ENCODE results near the gene LAMA4. TPM values are rescaled to one million over a fixed set of nuclear protein-coding genes. Genes with fewer than 3 reads are reported as not detected.
"Not testable (repeated sequence)": the region's sequence is repeated elsewhere in the genome, so short reads cannot be mapped to it uniquely, and the experiment has no call there.

LAMA4 gene
- total and polyA plus RNA-seq, 4 donors: 2.1 to 6.0 (median 3.5) TPM

DNA sequence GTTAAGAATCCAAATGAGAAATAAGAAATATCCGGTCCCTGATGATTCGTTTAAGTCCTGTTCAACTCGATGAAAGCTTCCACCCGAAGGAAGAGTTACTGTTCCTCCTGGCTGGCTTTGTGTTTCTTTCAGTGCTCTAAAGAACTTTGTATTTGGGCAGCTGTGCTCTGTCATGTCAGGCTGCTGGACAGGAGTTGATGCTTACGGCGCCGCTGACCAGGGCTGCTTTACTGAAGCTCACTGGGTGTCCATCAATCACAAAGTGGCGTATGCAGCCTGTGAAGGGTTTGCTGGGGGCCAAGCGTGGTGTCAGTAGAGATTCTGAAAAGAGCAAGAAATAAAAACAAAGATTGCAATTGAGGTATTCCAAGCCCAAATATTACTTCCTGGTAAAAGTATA is 145.1 kb downstream of the LAMA4 start:
- peaks cover 0 to 6% (median 1%) of the 10 kb centered on the region in 4 donors for H3K36me3 ChIP-seq (ENCODE audit: control insufficient read depth in 4 of 4, insufficient read depth in 3 of 4, low read depth in 1 of 4, low read length in 3 of 4)

DNA sequence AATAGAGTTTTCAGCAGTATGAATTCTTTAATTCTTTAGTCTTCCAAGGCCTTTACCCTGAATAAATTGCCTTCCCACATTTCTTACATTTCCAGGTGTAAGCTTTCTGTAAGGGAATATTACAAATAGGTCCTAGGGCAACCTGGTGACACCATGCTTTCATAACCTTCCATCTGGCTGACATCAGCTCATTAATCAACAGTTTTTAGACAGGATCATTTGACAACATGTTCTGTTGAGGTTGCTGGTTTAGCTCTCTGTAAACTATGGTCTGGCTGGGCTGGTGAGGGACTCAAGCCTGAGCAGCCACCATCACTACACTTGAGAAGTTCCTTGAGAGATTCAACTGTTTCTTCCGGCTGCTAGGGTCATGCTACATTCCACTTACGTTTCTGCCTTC is 147.8 kb downstream of the LAMA4 start:
- TF ChIP-seq FOXA2 (IDR thresholded peaks at IDR 0.05) (no peak), RAD21 (IDR thresholded peaks at IDR 0.05) (no peak), FOXA1 (IDR thresholded peaks at IDR 0.05) (no peak), YY1 (IDR thresholded peaks at IDR 0.05) (no peak), SP1 (IDR thresholded peaks at IDR 0.05) (no peak)
- TF ChIP-seq, protein P1, sequence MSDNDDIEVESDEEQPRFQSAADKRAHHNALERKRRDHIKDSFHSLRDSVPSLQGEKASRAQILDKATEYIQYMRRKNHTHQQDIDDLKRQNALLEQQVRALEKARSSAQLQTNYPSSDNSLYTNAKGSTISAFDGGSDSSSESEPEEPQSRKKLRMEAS (IDR thresholded peaks at IDR 0.05): no peak
- TF ChIP-seq, protein P2, sequence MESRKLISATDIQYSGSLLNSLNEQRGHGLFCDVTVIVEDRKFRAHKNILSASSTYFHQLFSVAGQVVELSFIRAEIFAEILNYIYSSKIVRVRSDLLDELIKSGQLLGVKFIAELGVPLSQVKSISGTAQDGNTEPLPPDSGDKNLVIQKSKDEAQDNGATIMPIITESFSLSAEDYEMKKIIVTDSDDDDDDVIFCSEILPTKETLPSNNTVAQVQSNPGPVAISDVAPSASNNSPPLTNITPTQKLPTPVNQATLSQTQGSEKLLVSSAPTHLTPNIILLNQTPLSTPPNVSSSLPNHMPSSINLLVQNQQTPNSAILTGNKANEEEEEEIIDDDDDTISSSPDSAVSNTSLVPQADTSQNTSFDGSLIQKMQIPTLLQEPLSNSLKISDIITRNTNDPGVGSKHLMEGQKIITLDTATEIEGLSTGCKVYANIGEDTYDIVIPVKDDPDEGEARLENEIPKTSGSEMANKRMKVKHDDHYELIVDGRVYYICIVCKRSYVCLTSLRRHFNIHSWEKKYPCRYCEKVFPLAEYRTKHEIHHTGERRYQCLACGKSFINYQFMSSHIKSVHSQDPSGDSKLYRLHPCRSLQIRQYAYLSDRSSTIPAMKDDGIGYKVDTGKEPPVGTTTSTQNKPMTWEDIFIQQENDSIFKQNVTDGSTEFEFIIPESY (IDR thresholded peaks at IDR 0.05): no peak
- TF ChIP-seq, protein P3, sequence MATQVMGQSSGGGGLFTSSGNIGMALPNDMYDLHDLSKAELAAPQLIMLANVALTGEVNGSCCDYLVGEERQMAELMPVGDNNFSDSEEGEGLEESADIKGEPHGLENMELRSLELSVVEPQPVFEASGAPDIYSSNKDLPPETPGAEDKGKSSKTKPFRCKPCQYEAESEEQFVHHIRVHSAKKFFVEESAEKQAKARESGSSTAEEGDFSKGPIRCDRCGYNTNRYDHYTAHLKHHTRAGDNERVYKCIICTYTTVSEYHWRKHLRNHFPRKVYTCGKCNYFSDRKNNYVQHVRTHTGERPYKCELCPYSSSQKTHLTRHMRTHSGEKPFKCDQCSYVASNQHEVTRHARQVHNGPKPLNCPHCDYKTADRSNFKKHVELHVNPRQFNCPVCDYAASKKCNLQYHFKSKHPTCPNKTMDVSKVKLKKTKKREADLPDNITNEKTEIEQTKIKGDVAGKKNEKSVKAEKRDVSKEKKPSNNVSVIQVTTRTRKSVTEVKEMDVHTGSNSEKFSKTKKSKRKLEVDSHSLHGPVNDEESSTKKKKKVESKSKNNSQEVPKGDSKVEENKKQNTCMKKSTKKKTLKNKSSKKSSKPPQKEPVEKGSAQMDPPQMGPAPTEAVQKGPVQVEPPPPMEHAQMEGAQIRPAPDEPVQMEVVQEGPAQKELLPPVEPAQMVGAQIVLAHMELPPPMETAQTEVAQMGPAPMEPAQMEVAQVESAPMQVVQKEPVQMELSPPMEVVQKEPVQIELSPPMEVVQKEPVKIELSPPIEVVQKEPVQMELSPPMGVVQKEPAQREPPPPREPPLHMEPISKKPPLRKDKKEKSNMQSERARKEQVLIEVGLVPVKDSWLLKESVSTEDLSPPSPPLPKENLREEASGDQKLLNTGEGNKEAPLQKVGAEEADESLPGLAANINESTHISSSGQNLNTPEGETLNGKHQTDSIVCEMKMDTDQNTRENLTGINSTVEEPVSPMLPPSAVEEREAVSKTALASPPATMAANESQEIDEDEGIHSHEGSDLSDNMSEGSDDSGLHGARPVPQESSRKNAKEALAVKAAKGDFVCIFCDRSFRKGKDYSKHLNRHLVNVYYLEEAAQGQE (IDR thresholded peaks at IDR 0.05): no peak

More for the DNA sequence above, 145.1 kb downstream of the LAMA4 start:
- no peaks in the 10 kb centered on the region for H3K9me3 ChIP-seq (ENCODE audit: control insufficient read depth in 4 of 4, low read length in 3 of 4)
- H3K4me3 ChIP-seq (ENCODE audit: low read depth in 1 of 3, low read length in 3 of 3): no peak overlapping the region
- H3K9ac ChIP-seq (ENCODE audit: low read depth in 1 of 2, low read length in 2 of 2): no peak overlapping the region
- DNase-seq (ENCODE audit: low spot score): no peak
- peaks cover 0 to 13% (median 7%) of the 10 kb centered on the region in 4 donors for H3K4me1 ChIP-seq (ENCODE audit: control insufficient read depth in 4 of 4, insufficient read depth in 4 of 4, low read length in 3 of 4)
- no peak overlapping the region for H3K27ac ChIP-seq (ENCODE audit: low read depth in 1 of 2, low read length in 2 of 2)
- TF ChIP-seq EGR1 (IDR thresholded peaks at IDR 0.05; ENCODE audit: low read depth in 2 of 2) (no peak), SP1 (IDR thresholded peaks at IDR 0.05) (no peak), RAD21 (IDR thresholded peaks at IDR 0.05) (no peak), HNF4A (conservative IDR thresholded peaks at IDR 0.05) (no peak)
- TF ChIP-seq, protein P4, sequence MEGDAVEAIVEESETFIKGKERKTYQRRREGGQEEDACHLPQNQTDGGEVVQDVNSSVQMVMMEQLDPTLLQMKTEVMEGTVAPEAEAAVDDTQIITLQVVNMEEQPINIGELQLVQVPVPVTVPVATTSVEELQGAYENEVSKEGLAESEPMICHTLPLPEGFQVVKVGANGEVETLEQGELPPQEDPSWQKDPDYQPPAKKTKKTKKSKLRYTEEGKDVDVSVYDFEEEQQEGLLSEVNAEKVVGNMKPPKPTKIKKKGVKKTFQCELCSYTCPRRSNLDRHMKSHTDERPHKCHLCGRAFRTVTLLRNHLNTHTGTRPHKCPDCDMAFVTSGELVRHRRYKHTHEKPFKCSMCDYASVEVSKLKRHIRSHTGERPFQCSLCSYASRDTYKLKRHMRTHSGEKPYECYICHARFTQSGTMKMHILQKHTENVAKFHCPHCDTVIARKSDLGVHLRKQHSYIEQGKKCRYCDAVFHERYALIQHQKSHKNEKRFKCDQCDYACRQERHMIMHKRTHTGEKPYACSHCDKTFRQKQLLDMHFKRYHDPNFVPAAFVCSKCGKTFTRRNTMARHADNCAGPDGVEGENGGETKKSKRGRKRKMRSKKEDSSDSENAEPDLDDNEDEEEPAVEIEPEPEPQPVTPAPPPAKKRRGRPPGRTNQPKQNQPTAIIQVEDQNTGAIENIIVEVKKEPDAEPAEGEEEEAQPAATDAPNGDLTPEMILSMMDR (IDR thresholded peaks at IDR 0.05; ENCODE audit: low read depth, low read length, missing input control): no peak
- 84% methylated on average over 9 of the region's 9 CpGs for WGBS
- no peaks in the 10 kb centered on the region for H3K27me3 ChIP-seq (ENCODE audit: control insufficient read depth in 4 of 4, insufficient read depth in 4 of 4, low read length in 3 of 4)

DNA sequence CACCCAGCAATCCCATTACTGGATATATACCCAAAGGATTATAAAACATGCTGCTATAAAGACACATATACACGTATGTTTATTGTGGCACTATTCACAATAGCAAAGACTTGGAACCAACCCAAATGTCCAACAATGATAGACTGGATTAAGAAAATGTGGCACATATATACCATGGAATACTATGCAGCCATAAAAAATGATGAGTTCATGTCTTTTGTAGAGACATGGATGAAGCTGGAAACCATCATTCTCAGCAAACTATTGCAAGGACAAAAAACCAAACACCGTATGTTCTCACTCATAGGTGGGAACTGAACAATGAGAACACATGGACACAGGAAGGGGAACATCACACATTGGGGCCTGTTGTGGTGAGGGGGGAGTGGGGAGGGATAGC is 148.3 kb downstream of the LAMA4 start:
- not testable (repeated sequence) for H3K9ac ChIP-seq (ENCODE audit: low read depth in 1 of 2, low read length in 2 of 2); H3K36me3 ChIP-seq (ENCODE audit: control insufficient read depth in 4 of 4, insufficient read depth in 3 of 4, low read depth in 1 of 4, low read length in 3 of 4); DNase-seq (ENCODE audit: low spot score); H3K9me3 ChIP-seq (ENCODE audit: control insufficient read depth in 4 of 4, low read length in 3 of 4); H3K27ac ChIP-seq (ENCODE audit: low read depth in 1 of 2, low read length in 2 of 2); H3K27me3 ChIP-seq (ENCODE audit: control insufficient read depth in 4 of 4, insufficient read depth in 4 of 4, low read length in 3 of 4); H3K4me3 ChIP-seq (ENCODE audit: low read depth in 1 of 3, low read length in 3 of 3); H3K4me1 ChIP-seq (ENCODE audit: control insufficient read depth in 4 of 4, insufficient read depth in 4 of 4, low read length in 3 of 4)
- 90% methylated on average over 2 of the region's 2 CpGs for WGBS

More for the DNA sequence above, 147.8 kb downstream of the LAMA4 start:
- Histone ChIP-seq H3K27me3 (ENCODE audit: control insufficient read depth in 4 of 4, insufficient read depth in 4 of 4, low read length in 3 of 4) (no peaks in the 10 kb centered on the region), H3K9ac (ENCODE audit: low read depth in 1 of 2, low read length in 2 of 2) (no peak overlapping the region), H3K27ac (ENCODE audit: low read depth in 1 of 2, low read length in 2 of 2) (no peak overlapping the region), H3K9me3 (ENCODE audit: control insufficient read depth in 4 of 4, low read length in 3 of 4) (no peaks in the 10 kb centered on the region), H3K36me3 (ENCODE audit: control insufficient read depth in 4 of 4, insufficient read depth in 3 of 4, low read depth in 1 of 4, low read length in 3 of 4) (peaks cover 0 to 6% (median 1%) of the 10 kb centered on the region in 4 donors), H3K4me3 (ENCODE audit: low read depth in 1 of 3, low read length in 3 of 3) (no peak overlapping the region), H3K4me1 (ENCODE audit: control insufficient read depth in 4 of 4, insufficient read depth in 4 of 4, low read length in 3 of 4) (no peaks in the 10 kb centered on the region)
- 76% methylated on average over 2 of the region's 2 CpGs for WGBS
- no peak for DNase-seq (ENCODE audit: low spot score)

Data from liver (tissue), 9 donors.